H9 (cell line): Measurements from ENCODE around the gene SRPK2. TPM values are rescaled to one million over a fixed set of nuclear protein-coding genes. Genes with fewer than 3 reads are reported as not detected.
A peak's percentile ranks its signal among the peaks of the same experiment; 100 is the strongest.

Source experiments
- DNase-seq: peaks from one replicate; pipeline ENCODE4 v3.0.0-alpha.2; 2017
- H2AFZ ChIP-seq: one replicate; pipeline ENCODE4 v1.6.1; 2013; ENCODE audit warnings: mild to moderate bottlenecking, low read length, control low read depth, moderate library complexity
- H2AK5ac ChIP-seq: 2 replicates; pipeline ENCODE4 v1.6.1; 2013; ENCODE audit warnings: low read length, control low read depth, mixed read lengths; ENCODE audit not compliant: insufficient read length
- H2BK120ac ChIP-seq: one replicate; pipeline ENCODE4 v1.6.1; 2013; ENCODE audit warnings: low read depth, mild to moderate bottlenecking, low read length, control low read depth, inconsistent platforms; ENCODE audit not compliant: poor library complexity, severe bottlenecking
- H2BK12ac ChIP-seq: 2 replicates; pipeline ENCODE4 v1.6.1; 2013; ENCODE audit warnings: low read length, control low read depth, mixed read lengths, low read depth; ENCODE audit not compliant: insufficient read length
- H2BK15ac ChIP-seq: 2 replicates; pipeline ENCODE4 v1.6.1; 2013; ENCODE audit warnings: low read depth, low read length, control low read depth
- H2BK20ac ChIP-seq: one replicate; pipeline ENCODE4 v1.6.1; 2013; ENCODE audit warnings: low read depth, mild to moderate bottlenecking, low read length, control low read depth, inconsistent platforms; ENCODE audit not compliant: poor library complexity, severe bottlenecking
- H2BK5ac ChIP-seq: 2 replicates; pipeline ENCODE4 v1.6.1; 2013; ENCODE audit warnings: low read length, control low read depth, mixed read lengths; ENCODE audit not compliant: insufficient read length
- H3K14ac ChIP-seq: 2 replicates; pipeline ENCODE4 v1.6.1; 2013; ENCODE audit warnings: low read length, control low read depth; ENCODE audit not compliant: insufficient read depth
- H3K18ac ChIP-seq: 2 replicates; pipeline ENCODE4 v1.6.1; 2013; ENCODE audit warnings: low read depth, mild to moderate bottlenecking, mixed read lengths, low read length, control low read depth; ENCODE audit not compliant: insufficient read length
- H3K23ac ChIP-seq: 2 replicates; pipeline ENCODE4 v1.6.1; 2013; ENCODE audit warnings: low read length, control low read depth, mixed read lengths, low read depth; ENCODE audit not compliant: insufficient read length
- H3K23me2 ChIP-seq: 2 replicates; pipeline ENCODE4 v1.6.1; 2013; ENCODE audit warnings: low read depth, mild to moderate bottlenecking, mixed read lengths, low read length, control low read depth; ENCODE audit not compliant: insufficient read length, poor library complexity, severe bottlenecking
- H3K27ac ChIP-seq: 2 replicates; pipeline ENCODE4 v1.5.1; 2013; ENCODE audit warnings: low read length, control low read depth, mixed read lengths, low read depth; ENCODE audit not compliant: insufficient read length
- H3K27me3 ChIP-seq: 2 replicates; pipeline ENCODE4 v1.6.1; 2013; ENCODE audit warnings: low read length, control low read depth, inconsistent platforms; ENCODE audit not compliant: insufficient read depth
- H3K4ac ChIP-seq: 2 replicates; pipeline ENCODE4 v1.6.1; 2013; ENCODE audit warnings: low read depth, mild to moderate bottlenecking, control low read depth, inconsistent platforms, low read length, moderate library complexity
- H3K4me1 ChIP-seq: 2 replicates; pipeline ENCODE4 v1.6.1; 2013; ENCODE audit warnings: low read length, control low read depth, inconsistent platforms; ENCODE audit not compliant: insufficient read depth
- H3K4me2 ChIP-seq: 2 replicates; pipeline ENCODE4 v1.6.1; 2013; ENCODE audit warnings: low read length, control low read depth, mixed read lengths; ENCODE audit not compliant: insufficient read length, insufficient read depth
- H3K56ac ChIP-seq: 2 replicates; pipeline ENCODE4 v1.6.1; 2013; ENCODE audit warnings: low read depth, mild to moderate bottlenecking, mixed read lengths, low read length, control low read depth; ENCODE audit not compliant: insufficient read length
- H3K79me1 ChIP-seq: 2 replicates; pipeline ENCODE4 v1.6.1; 2013; ENCODE audit warnings: low read depth, mild to moderate bottlenecking, moderate library complexity, low read length, control low read depth, inconsistent platforms; ENCODE audit not compliant: insufficient read depth, poor library complexity, severe bottlenecking
- H3K79me2 ChIP-seq: 2 replicates; pipeline ENCODE4 v1.6.1; 2013; ENCODE audit warnings: low read length, control low read depth, inconsistent platforms; ENCODE audit not compliant: insufficient read depth
- H3K9ac ChIP-seq: 2 replicates; pipeline ENCODE4 v1.6.1; 2013; ENCODE audit warnings: low read length, control low read depth, mixed read lengths; ENCODE audit not compliant: insufficient read length; ENCODE audit errors: extremely low read depth
- H3K9me3 ChIP-seq: one replicate; pipeline ENCODE4 v1.6.1; 2013; ENCODE audit warnings: low read depth, low read length, inconsistent platforms; ENCODE audit not compliant: control insufficient read depth
- H3T11ph ChIP-seq: one replicate; pipeline ENCODE4 v1.6.1; 2013; ENCODE audit warnings: mild to moderate bottlenecking, low read length, control low read depth, inconsistent platforms
- H4K20me1 ChIP-seq: one replicate; pipeline ENCODE4 v1.6.1; 2013; ENCODE audit not compliant: control insufficient read depth, insufficient read length, insufficient read depth
- H4K5ac ChIP-seq: 2 replicates; pipeline ENCODE4 v1.6.1; 2013; ENCODE audit warnings: low read depth, mild to moderate bottlenecking, mixed read lengths, low read length, control low read depth; ENCODE audit not compliant: insufficient read length
- H4K8ac ChIP-seq: replicated peaks from 2 replicates; pipeline ENCODE4 v1.6.1; 2013; ENCODE audit warnings: low read length, control low read depth, mixed read lengths, low read depth; ENCODE audit not compliant: insufficient read length
- H4K91ac ChIP-seq: 2 replicates; pipeline ENCODE4 v1.6.1; 2013; ENCODE audit warnings: low read depth, mild to moderate bottlenecking, moderate library complexity, mixed read lengths, low read length, control low read depth; ENCODE audit not compliant: insufficient read length
- H3K27ac Mint-ChIP-seq, 3 experiments: 2 replicates in 2 of 3; 3 replicates in 1 of 3; pipeline ENCODE4 v1.8.0; 2020 to 2021; ENCODE audit warnings: mixed read lengths in 3 of 3, mild to moderate bottlenecking in 1 of 3, moderate library complexity in 1 of 3
- H3K27me3 Mint-ChIP-seq: 2 replicates; pipeline ENCODE4 v1.8.0; 2021; ENCODE audit warnings: low read depth, mild to moderate bottlenecking, moderate library complexity, mixed read lengths
- H3K36me3 Mint-ChIP-seq, 3 experiments: 2 replicates in 2 of 3; 3 replicates in 1 of 3; pipeline ENCODE4 v1.8.0; 2020 to 2021; ENCODE audit warnings: low read depth in 3 of 3, mixed read lengths in 3 of 3; ENCODE audit not compliant: insufficient read depth in 1 of 3
- H3K4me1 Mint-ChIP-seq, 2 experiments: 2 replicates each; pipeline ENCODE4 v1.8.0; 2020; ENCODE audit warnings: mixed read lengths in 2 of 2
- H3K4me3 Mint-ChIP-seq, 2 experiments: 2 replicates in 1 of 2; 3 replicates in 1 of 2; pipeline ENCODE4 v1.8.0; 2020 to 2021; ENCODE audit warnings: mild to moderate bottlenecking in 2 of 2, mixed read lengths in 2 of 2, moderate library complexity in 1 of 2
- H3K9me3 Mint-ChIP-seq, 2 experiments: 2 replicates in 1 of 2; 3 replicates in 1 of 2; pipeline ENCODE4 v1.8.0; 2020; ENCODE audit warnings: mild to moderate bottlenecking in 2 of 2, mixed read lengths in 2 of 2, moderate library complexity in 1 of 2
- WGBS: extraction: QIAGEN DNeasy Blood & Tissue Kit; methylation state at CpG from one replicate; pipeline ENCODE4 v1.1.7; 2013; ENCODE audit warnings: missing lambda C conversion rate, low lambda C conversion rate, mixed read lengths; ENCODE audit not compliant: insufficient read length; ENCODE audit errors: extremely low coverage; 5-methylcytosine and 5-hydroxymethylcytosine counted together
- total RNA-seq: library from RNA; stranded (reverse); gene quantifications from 2 replicates; pipeline ENCODE4 v1.2.1, GENCODE V29; 2021
- TF ChIP-seq, protein P1 (sequence below): fragments of 200-600 bp; sonication (generic); conservative IDR thresholded peaks from 3 replicates; pipeline ENCODE4 v1.8.0; 2021; ENCODE audit warnings: antibody characterized with exemption, mild to moderate bottlenecking

SRPK2 gene
- total RNA-seq, 1 experiment from 2014 or later = 41.1 TPM

- no peak overlapping the region for H2AFZ ChIP-seq
- no peak overlapping the region for H3K23ac ChIP-seq
- no peak overlapping the region for H2BK5ac ChIP-seq
- no peak overlapping the region for H2BK15ac ChIP-seq
- H2BK120ac ChIP-seq = no peak overlapping the region
- H3K9ac ChIP-seq = no peak overlapping the region
- H4K20me1 ChIP-seq = no peaks in the 10 kb centered on the region
- H3K4me2 ChIP-seq = no peak overlapping the region
- H2BK12ac ChIP-seq = no peak overlapping the region
- no peaks in the 10 kb centered on the region for H3K9me3 ChIP-seq
- no peak overlapping the region for H3T11ph ChIP-seq
- H3K36me3 Mint-ChIP-seq = peaks cover 7 to 27% (median 11%) of the 10 kb centered on the region in 3 experiments; a peak in 6 of 7 replicates
- H3K14ac ChIP-seq = no peak overlapping the region
- no peak for DNase-seq
- TF ChIP-seq, protein P1, sequence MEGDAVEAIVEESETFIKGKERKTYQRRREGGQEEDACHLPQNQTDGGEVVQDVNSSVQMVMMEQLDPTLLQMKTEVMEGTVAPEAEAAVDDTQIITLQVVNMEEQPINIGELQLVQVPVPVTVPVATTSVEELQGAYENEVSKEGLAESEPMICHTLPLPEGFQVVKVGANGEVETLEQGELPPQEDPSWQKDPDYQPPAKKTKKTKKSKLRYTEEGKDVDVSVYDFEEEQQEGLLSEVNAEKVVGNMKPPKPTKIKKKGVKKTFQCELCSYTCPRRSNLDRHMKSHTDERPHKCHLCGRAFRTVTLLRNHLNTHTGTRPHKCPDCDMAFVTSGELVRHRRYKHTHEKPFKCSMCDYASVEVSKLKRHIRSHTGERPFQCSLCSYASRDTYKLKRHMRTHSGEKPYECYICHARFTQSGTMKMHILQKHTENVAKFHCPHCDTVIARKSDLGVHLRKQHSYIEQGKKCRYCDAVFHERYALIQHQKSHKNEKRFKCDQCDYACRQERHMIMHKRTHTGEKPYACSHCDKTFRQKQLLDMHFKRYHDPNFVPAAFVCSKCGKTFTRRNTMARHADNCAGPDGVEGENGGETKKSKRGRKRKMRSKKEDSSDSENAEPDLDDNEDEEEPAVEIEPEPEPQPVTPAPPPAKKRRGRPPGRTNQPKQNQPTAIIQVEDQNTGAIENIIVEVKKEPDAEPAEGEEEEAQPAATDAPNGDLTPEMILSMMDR = peak; percentile 27; the same call in 2 of the 3 replicates
- H3K56ac ChIP-seq = no peak overlapping the region
- H3K9me3 Mint-ChIP-seq = no peaks in the 10 kb centered on the region
- no peaks in the 10 kb centered on the region for H3K4me1 ChIP-seq
- H3K79me1 ChIP-seq = no peaks in the 10 kb centered on the region
- WGBS = no CpG with 5 or more reads among the region's 3 CpGs
- no peaks in the 10 kb centered on the region for H3K27me3 ChIP-seq
- H2BK20ac ChIP-seq = no peak overlapping the region
- H3K23me2 ChIP-seq = no peaks in the 10 kb centered on the region
- no peak overlapping the region for H3K4ac ChIP-seq
- H3K4me1 Mint-ChIP-seq = peaks cover 4 to 5% of the 10 kb centered on the region in 2 experiments; a peak in 3 of 4 replicates
- H4K5ac ChIP-seq = no peak overlapping the region
- no peak overlapping the region for H3K27ac Mint-ChIP-seq
- no peak overlapping the region for H4K8ac ChIP-seq
- H3K4me3 Mint-ChIP-seq = no peak overlapping the region
- no peak overlapping the region for H3K27ac ChIP-seq
- H2AK5ac ChIP-seq = no peak overlapping the region
- H3K18ac ChIP-seq = no peak overlapping the region
- no peaks in the 10 kb centered on the region for H3K27me3 Mint-ChIP-seq
- no peak overlapping the region for H4K91ac ChIP-seq
- H3K79me2 ChIP-seq = 0 out of 2 replicates have a peak, but pooled peaks cover 2% of the 10 kb centered on the region
These were observed 252.5 kb downstream of the SRPK2 start for GRCh38 chr7:105136221-105136620.
